SK-N-DZ (cell line): Measurements from ENCODE around the gene ECHS1.

Experiments used
- DNase-seq: peaks from one replicate; pipeline ENCODE4 v3.0.0-alpha.2; 2015; ENCODE audit warnings: low spot score

ECHS1 gene

DNA sequence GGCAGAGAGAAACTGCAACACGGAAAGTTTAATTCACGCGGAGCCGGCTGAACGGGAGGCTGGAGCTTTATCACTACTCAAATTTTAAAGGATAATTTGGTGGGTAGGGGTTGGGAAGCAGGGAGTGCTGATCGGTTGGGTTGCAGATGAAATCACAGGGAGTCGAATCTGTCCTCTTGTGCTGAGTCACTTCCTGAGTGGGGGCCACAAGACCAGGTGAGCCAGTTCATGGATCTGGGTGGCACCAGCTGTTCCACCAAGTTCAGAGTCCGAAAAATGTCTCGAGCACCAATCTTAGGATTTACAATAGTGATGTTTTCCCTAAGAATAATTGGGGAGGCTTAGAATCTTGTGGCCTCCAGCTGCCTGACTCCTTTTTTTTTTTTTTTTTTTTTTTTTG, 29.6 kb downstream of the ECHS1 start:
- no peak for DNase-seq

DNA sequence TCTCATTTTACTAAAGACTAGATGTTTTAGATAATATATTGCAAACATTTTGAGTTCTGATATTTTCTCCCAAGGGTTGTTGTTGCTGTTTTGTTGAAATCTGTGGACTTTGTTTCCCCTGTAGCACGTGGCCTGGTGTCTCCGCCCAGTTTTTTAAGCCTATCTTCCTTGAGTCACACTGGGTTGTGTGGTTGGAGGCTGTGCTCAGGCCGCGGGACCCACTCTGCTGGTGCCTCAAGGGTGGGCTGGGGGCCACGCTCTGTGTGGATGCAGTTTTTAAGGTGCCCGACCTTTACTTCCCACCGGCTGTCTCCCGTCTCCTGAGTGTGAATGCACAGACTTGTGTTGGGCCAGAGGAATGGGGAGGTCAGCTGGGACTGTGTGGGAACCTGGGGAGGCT, 30.2 kb downstream of the ECHS1 start:
- no peak for DNase-seq

DNA sequence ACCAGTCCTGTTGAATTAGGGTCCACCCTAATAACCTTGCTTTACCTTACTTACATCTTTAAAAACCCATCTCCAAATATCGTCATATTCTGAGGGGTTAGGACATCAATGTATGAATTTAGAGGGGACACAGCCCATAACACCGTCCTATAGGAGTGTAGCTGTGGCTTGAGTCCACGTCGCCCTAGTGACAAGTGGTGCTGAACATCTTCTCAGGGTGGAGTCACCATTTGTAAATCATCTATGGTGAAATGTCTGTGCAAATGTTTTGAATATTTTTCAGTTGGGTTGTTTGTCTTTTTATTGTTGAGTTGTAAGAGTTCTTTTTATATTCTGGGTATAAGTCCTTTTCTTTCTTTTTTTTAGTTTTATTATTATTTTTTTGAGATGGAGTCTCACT, 31.2 kb downstream of the ECHS1 start:
- no peak for DNase-seq

DNA sequence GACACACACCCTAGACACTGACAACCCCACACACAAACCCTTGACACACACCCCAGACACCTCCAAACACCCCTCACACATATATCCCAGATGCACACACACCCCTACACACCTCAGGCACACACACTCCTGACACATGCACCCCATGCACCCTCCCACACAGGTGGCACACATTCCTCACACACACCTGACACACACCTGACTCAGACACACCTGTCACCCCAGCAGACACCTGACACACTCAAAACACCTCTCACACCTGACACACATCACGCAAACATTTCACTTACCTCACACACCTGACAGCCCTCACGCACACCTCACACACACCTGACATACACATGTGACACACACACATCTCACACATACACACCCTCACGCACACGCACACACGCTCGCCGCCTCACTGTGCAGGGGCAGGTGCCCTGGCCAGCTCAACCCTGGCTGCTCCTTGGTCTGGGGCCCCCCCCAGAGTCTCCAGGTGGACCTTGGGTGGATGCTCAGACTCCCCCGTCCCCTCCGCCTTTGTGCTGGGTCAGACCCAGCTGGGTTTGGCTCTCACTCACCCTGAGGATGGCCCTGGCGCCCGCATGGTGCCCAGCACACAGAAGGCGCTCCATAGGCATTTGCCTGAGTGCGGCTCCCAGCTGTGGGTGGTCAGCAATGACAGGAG, 33.3 kb downstream of the ECHS1 start:
- DNase-seq = no peak

DNA sequence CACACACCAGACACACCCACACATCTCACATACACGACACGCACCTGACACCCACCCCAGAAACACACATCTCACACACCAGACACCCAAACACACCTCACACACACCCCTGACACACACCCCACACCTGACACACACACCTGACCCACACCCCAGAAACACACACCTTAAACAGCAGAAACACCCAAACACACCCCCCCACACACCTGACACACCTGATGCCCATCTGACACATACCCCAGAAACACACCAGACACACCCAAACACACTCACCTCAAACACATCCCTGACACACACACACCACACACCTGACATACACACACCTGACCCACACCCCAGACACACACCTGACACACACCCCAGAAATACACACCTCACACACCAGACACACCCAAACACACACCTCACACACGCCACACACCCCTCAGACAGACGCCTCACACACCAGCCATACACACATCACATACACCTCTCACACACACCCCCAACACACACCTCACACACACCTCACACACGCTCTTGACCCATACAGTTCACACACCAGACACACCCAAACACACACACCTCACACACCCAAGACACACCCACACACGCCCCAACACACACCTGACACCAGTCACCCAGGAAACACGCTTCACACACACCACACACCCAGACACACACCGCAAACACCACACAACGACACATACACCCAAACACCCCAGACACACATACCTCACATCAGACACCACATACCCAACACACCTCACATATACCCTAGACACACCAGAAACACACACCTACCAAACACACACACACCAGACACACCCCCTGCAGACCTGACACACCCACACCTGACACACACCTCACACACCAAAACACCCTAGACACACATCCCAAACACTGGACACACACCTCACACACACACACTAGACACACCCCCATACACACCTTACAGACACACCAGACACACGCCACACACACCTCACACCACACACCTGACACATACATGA, 34.8 kb downstream of the ECHS1 start:
- DNase-seq = no peak

DNA sequence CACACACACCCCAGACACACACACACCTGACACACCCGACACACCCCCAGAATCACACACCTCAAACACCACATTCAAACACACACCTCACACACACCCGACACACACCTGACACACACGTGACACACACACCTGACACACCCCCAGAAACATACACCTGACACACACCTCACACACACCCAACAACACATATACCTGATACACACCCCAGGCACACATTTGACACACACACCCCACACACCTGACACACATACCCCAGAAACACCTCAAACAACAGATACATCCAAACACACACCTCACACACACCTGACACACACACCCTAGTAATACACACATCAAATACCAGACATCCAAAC, 35.8 kb downstream of the ECHS1 start:
- no peak for DNase-seq

DNA sequence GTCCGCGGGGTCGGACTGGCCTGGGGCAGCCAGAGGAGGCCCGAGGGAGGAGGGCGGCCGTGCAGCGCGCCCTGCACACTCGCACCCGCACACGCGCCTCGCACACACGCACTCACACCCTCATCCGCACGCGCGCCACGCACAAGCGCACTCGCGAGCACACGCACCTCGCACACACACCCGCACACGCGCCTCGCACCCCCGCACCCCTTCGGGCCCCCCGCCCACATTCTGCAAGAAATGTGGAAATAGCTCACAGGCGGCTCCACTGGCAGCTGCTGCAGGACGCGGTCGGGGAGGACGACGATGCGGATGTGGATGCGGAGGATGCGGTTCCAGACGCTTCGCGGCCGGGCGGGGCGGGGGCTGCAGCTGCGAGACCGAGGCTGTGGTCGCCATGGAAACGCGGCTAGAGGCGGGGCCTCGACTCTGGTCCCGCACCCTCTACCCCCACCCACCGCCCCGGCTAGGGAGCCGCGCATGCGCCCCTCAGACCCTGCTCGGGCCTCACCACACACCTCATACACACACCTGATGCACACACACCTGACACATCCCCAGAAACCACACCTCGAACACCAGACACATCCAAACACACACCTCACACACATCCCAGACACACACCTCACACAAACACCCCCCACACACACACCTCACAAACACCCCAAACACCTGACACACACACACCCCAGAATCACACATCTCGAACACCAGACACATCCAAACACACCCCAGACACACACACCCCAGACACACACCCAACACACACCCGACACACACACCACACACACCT, 36.4 kb downstream of the ECHS1 start, which contains the start of gene CALY:
Gene CALY, minus strand, starts transcription at position 320 of the 793 bp plus-strand sequence. CDS start 7,907 bp downstream, outside the sequence.
- DNase-seq = peak; percentile 81

DNA sequence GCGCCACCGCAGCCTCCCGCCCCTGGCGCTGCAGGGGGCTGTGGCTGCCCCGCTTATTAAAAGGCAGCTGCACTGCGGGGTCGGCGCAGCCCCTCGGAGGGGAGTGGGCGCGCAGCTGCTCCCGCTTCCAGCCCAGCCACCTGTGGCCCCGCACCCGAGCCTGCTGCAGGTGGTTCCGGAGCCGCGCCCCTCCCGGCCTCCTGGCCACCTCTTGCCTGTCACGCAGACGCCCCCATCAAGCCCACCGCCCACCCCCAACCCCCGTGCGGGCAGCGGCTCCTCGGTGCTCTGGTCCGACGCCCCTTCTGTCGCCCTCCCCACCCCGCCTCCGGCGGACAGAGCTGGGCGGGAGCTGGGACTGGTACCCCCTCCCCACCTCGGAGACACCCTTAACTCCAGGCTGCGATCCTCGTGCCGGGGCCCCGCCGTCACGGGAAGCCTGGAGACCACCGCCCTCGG, 37.0 kb downstream of the ECHS1 start:
- DNase-seq = no peak

DNA sequence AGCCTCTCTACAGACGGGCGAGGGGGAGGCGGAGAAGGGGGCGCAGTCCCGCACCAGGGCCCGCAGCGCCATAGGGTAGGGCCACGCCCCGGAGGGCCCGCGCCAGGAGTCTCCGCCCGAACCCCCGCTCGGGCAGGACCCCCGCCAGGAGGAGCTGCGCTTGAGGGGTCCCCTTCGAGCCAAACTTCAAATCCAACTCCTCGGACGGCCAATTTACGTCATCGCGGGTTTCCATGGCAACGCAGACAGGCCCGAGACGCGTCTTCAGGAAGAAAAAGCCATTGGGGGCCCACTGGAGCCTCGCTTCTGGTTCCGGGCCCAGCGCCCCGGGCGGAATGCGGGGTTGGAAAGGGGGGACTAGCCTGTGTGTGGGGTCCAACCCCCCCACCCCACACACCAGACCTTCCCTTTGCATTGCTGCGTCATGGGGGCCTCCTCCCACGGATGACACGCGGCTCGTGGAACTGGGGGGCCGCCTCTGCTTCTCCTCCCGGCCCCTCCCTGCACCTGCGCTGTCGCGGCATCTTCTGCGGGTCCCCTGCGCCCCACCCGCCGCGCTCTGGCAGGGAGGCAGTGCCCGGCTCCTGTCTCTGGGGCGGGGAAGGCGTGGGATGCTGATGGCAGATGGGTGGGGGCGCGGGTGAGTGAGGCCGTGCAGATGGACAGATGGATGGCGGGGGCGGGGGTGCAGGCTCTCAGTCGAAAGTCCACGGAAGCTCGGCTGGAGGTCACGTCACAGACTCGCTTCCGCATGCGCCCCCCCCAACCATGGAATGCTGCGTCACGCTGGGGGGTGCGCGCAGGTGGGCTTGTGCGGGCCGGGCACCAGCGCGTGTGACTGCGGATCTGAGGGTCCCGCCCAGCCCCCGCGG, 37.7 kb downstream of the ECHS1 start:
- peak; percentile 52 for DNase-seq

DNA sequence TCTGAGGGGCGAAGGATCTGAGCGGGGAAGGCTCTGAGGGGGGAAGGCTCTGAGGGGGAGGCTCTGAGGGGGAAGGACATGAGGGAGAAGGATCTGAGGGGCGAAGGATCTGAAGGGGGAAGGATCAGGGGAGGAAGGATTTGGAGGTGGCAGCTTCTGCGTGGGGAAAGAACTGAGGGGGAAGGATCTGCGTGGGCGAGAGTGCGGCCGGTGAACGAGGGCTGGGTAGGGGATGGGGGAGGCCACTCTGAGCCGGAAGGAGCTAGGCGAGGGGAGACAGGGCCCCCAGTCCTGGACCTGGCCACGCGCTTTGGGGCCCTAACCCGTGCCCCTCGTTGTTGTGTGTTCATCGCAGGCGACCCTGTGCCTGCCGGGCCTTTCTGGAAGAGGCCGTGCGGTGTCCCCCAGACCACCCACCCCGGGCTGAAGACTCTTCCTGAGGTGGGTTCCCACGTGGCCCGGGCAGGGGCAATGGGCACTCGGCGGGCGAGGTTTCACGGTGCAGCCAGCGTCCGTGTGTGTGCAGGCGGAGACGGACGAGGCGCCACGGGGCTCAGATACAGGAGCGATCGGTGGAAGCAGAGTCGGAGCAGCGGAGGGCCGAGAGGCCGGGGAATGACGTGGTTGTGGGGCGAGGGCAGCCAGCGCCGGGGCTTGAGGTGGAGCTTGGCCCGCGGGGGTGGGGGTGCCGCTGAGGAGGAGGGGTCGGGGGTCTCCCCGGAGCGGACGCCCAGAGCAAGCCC, 38.5 kb downstream of the ECHS1 start:
- DNase-seq = no peak

DNA sequence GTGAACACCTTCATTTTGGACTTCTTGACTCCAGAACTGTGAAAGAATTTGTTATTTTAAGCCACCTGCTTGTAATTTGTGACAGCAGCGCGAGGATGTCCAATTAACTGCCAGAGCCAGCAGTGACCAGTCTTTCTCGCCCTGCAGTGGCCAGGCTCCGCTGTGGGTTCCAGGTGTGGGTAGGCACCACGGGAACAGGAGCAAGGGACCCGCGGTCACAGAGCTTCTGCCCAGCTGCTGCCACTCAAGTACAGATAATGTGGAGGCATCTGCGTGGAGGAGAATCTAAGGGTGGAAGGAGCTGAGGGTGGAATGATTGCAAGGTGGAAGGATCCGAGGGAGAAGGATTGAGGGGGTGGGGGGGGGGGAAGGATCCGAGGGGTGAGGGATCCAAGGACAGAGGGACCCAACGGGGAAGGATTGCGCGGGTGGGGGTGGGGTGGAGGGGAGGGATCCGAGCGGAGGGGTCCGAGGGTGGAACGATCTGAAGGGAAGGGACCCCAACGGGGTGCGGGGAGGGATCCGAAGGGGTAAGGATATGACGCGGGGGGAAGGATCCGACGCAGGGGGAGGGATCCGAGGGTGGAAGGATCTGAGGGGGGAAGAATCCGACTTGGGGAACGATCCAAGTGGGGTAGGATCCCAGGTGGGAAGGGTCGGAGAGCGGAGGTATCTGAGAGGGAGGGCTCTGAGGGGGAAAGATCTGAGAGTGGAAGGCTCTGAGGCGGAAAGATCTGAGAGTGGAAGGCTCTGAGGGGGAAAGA, 40.0 kb downstream of the ECHS1 start:
- no peak for DNase-seq

DNA sequence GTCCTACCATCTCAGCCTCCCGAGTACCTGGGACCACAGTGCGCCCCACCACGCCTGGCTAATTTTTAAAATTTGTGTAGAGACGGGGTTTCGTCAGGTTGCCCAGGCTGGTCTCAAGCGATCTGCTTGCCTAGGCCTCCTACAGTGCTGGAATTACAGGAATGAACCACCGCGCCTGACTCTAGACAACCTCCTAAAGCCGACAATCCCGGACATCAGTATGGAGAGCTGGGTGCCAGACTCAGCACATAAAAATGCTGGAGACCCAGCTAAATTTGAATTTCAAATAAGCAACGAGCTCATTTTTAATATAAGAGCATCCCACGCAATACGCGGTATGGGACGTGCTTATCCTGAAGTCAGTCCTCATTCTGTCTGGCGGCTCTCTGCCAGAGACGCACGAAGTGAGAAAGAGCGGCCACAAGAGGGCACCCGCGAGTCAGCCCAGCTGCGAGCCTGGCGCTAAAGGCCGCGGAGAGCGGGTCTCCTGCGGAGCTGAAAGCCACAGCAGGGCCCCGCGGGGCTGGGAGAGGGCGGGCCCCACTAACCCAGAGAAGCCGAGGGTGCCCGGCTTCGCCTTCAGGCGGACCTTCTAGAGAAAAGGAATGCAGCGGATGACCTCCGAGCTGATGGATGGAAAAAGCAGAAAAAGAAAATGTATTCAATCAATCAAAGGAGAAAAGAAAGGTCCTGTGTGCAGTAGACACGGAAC, 43.5 kb downstream of the ECHS1 start:
- DNase-seq = peak; percentile 86

DNA sequence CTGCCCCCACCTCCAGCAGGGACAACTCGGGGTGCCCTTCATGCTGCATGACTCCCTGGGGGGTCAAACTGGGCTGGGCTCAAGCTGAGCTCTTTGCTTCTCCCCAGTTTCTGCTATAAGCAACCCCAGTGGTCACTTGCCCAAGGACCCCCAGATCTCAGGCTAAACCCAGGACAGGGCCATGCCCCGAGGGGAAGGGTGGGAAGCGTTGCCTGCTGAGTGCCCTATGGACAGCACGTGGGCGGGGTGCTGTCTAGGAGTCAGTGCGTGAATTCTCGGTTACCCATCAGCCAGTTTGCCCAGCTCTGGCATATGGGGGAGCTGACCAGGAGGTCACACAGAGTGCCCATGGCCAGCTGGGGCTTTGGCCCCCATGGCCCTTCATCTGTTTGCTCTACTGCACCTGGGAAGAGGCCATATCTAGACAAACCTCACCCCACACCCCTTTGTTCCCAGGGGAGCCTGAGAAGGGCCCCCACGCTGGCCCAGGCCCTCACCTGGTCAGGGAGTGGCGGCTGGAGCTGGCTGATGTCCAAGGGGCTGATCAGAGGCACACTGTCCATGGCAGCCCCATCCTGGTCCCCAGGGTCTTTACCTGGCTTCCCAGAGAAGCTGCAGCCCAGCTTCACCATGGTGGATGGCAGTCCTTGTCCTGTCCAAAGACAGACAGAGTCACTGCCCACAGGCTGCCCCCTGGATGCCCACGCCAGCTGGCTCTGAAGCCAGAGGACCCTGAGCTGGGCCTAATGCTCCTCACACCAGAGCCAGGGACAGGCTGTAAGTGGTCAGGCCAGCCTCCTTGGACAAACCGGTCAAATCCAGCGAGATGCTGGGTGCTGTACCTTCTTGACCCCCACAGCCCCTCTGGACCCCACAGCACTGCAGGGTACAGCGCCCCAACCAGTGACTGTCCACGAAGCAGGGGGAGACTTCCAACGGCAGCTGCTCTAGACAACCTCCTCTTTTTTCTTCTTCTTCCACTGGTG, 44.5 kb downstream of the ECHS1 start:
- no peak for DNase-seq

DNA sequence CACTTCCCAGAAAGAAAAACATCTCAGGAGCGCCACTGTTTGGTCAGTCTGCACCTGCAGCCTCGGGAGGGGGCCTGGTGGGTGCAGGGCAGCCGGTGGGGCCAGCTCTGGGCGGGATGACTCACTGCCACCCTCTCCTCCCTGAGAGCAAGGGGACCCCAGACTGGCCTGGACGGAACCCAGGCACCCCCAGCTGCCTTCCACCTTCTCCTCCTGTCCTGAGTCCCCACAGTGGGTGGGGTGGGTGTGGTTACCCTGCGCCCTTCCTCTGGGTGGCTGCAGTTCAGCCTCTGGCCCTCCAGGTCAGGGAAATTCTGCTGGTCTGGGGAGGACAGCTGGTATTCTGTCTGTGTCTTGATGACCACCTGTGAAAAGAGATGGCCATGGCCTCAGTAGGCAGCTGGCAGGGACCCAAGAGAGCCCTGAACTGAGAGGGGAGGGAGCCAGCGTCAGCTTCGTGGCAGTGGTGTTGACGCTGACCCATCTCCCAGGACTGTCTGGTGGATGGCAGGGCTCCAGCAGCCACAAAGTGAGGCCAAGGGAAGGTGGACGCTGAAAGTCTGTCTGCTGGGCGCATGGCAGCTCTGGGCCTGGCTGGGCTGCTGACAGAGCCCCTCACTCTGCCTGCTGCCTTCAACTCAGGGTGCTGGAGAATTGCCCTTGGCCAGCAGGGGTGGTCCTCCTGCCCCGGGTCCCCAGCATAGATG, 45.4 kb downstream of the ECHS1 start:
- no peak for DNase-seq

DNA sequence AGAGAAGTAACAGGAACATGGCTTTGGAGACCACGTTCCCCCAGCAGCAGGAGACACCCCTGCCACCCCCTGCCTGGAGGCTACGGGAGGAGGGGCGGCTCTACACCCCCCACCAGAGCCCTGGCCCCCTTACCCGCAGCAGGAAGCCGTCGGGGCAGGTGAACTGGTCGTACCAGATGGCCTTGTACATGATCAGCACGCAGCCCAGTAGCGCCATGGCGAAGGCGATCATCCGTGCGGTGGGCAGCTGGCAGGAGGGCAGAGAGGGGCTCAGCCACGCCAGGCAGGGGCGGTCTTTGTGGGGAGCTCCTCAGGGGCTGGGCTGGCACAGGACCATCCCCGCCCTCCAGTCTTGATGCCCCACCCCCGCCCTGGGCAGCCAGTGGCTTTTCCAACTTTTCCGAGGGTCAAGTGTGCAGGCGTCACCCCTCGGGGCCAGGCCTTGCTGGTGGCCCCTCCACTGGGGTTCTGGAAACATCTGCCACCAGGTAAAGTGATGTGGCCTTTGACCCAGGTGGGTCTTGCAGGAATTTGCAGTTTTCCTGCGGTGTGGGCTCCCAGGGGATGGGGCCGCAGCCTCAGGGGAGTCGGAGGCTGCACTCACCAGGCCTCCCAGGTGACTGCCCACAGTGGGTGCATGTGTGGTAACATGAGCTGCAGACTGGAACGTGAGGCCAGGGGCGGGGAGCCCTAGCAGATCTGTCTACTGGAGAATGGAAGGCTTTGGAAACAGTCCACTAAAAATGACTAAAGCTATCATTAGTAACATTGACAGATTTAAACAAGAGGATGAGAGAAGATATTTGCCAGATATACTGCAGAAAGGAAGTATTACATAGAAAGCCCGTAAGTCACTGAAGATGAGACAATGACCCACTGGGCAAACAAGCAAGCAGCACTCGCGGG, 46.2 kb downstream of the ECHS1 start:
- no peak for DNase-seq

DNA sequence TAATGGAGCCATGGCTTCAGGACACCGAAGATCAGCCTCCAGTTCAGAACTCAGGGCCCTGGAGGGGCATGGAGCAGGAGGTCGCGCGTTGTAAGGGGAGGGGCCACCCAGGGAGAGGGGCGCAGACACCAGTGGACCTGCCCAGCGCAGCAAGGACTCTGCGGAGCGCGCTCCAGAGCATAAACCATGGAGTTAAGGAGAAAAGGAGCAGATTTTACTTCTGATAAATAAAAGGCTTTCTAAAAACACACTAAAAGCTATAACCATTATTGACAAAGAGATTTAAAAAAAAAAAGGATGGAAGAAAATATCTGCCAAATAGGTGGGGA, 47.0 kb downstream of the ECHS1 start:
- DNase-seq = peak; percentile 67
